ENCODE measurements around the gene MYMK. TPM values are rescaled to one million over a fixed set of nuclear protein-coding genes. Genes with fewer than 3 reads are reported as not detected.

Gene MYMK
- total RNA-seq, 1 donor from 2014 or later: not detected

DNA sequence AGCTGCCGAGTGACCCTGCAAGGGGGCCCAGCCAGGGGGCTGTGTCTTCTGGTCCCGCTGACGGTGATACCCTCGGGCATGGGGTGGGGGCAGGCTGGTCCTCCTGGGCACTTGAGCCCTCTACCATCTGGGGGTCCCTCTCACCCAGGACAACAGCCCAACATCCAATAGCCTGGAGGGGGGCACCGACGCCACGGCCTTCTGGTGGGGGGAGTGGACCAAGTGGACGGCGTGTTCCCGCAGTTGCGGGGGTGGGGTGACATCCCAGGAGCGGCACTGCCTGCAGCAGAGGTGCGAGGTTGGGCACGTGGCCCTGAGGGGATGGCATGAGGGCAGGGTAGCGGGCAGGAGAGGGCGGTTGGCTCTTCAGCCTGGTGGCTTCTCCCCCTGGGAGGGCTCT lies 12.5 kb upstream of the MYMK start:
- Mint-ChIP-seq H3K27me3 (peaks cover 34% of the 10 kb centered on the region), H3K4me1 (ENCODE audit: low read depth) (no peaks in the 10 kb centered on the region), H3K9me3 (ENCODE audit: low read depth) (no peaks in the 10 kb centered on the region), H3K4me3 (ENCODE audit: low read depth) (no peak overlapping the region), H3K36me3 (ENCODE audit: insufficient read depth) (no peaks in the 10 kb centered on the region), H3K27ac (no peak overlapping the region)
- DNase-seq (ENCODE audit: low spot score, unreplicated experiment): no peak
- TF ChIP-seq, protein P1, sequence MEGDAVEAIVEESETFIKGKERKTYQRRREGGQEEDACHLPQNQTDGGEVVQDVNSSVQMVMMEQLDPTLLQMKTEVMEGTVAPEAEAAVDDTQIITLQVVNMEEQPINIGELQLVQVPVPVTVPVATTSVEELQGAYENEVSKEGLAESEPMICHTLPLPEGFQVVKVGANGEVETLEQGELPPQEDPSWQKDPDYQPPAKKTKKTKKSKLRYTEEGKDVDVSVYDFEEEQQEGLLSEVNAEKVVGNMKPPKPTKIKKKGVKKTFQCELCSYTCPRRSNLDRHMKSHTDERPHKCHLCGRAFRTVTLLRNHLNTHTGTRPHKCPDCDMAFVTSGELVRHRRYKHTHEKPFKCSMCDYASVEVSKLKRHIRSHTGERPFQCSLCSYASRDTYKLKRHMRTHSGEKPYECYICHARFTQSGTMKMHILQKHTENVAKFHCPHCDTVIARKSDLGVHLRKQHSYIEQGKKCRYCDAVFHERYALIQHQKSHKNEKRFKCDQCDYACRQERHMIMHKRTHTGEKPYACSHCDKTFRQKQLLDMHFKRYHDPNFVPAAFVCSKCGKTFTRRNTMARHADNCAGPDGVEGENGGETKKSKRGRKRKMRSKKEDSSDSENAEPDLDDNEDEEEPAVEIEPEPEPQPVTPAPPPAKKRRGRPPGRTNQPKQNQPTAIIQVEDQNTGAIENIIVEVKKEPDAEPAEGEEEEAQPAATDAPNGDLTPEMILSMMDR (IDR thresholded peaks at IDR 0.05; ENCODE audit: unreplicated experiment): no peak

DNA sequence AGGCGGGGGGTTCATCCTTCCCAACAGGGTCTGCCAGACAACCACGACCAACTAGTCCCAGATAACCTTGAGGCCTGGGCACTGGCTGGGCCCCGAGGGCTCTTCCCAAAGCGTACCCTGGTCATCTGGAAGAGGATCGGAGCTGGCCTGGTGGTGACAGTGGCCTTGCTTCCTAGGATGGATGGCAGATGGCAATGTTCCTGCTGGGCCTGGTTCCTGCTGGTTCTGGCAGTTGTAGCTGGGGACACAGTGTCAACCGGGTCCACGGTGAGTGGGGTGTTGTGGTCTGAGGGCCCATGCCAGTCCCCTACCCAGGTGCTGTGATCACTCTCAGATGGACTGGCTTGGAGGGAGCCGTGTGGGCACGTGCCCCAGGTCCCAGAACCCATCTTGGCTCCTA lies 11.8 kb upstream of the MYMK start:
- H3K27me3 Mint-ChIP-seq: peaks cover 34% of the 10 kb centered on the region
- no peaks in the 10 kb centered on the region for H3K4me1 Mint-ChIP-seq (ENCODE audit: low read depth)
- no peak overlapping the region for H3K27ac Mint-ChIP-seq
- no peak overlapping the region for H3K4me3 Mint-ChIP-seq (ENCODE audit: low read depth)
- no peaks in the 10 kb centered on the region for H3K36me3 Mint-ChIP-seq (ENCODE audit: insufficient read depth)
- TF ChIP-seq, protein P1 (IDR thresholded peaks at IDR 0.05; ENCODE audit: unreplicated experiment): no peak
- DNase-seq (ENCODE audit: low spot score, unreplicated experiment): no peak
- no peaks in the 10 kb centered on the region for H3K9me3 Mint-ChIP-seq (ENCODE audit: low read depth)

DNA sequence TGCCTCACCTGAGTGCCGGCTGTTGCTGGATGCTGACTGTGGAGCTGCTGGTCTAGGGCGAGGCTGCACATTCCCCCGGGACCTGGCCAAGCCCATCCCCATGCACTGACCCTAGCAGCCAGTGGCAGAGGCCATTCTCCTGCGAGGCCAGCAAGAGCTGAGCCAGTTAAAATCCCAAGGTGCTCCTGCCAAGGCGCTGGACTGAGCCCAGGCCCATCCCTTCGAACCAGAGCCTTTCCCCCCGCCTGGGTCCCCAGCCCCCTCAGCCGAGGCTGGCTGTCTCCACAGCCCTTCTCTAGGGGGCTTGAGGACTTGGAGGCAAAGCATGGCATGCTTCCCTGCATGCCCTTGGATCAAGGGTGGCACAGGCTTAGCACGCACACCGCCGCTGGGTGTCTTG lies 11.3 kb upstream of the MYMK start:
- Mint-ChIP-seq H3K4me1 (ENCODE audit: low read depth) (no peaks in the 10 kb centered on the region), H3K27me3 (peaks cover 34% of the 10 kb centered on the region), H3K27ac (no peak overlapping the region), H3K9me3 (ENCODE audit: low read depth) (no peaks in the 10 kb centered on the region), H3K36me3 (ENCODE audit: insufficient read depth) (no peaks in the 10 kb centered on the region), H3K4me3 (ENCODE audit: low read depth) (no peak overlapping the region)
- no peak for DNase-seq (ENCODE audit: low spot score, unreplicated experiment)
- TF ChIP-seq, protein P1 (IDR thresholded peaks at IDR 0.05; ENCODE audit: unreplicated experiment): no peak

DNA sequence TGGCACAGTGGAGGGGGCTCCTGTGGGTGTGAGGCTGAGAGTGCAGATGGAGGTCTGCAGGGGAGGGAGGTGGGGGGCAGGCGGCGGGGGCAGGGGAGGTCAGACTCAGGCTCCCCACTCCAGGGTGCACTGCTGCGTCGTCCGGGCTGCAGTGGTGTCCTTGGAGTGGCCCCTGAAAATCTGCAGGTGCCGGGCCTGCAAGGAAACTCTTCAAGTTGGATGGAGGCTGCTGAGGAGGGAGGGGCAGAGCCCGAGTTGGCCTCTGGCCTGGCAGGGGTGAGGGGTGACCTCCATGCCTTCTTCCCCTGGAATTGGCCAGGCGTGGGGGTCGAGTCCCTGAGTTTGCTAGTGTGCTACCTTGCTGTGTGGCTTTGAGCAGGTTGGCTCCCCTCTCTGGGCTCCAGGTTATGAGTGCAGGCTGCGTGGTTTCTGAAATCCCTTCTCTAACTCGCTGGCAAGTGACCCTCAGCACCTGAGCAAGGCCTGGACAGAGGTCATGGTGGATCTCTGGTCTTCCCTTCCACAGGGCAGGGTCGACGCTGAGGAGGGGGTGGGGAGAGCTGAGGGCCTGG lies 10.6 kb upstream of the MYMK start:
- TF ChIP-seq, protein P1 (IDR thresholded peaks at IDR 0.05; ENCODE audit: unreplicated experiment): no peak
- H3K36me3 Mint-ChIP-seq (ENCODE audit: insufficient read depth): no peaks in the 10 kb centered on the region
- no peak for DNase-seq (ENCODE audit: low spot score, unreplicated experiment)
- no peak overlapping the region for H3K4me3 Mint-ChIP-seq (ENCODE audit: low read depth)
- H3K9me3 Mint-ChIP-seq (ENCODE audit: low read depth): no peaks in the 10 kb centered on the region
- no peak overlapping the region for H3K27ac Mint-ChIP-seq
- no peaks in the 10 kb centered on the region for H3K4me1 Mint-ChIP-seq (ENCODE audit: low read depth)
- H3K27me3 Mint-ChIP-seq: peaks cover 33% of the 10 kb centered on the region

DNA sequence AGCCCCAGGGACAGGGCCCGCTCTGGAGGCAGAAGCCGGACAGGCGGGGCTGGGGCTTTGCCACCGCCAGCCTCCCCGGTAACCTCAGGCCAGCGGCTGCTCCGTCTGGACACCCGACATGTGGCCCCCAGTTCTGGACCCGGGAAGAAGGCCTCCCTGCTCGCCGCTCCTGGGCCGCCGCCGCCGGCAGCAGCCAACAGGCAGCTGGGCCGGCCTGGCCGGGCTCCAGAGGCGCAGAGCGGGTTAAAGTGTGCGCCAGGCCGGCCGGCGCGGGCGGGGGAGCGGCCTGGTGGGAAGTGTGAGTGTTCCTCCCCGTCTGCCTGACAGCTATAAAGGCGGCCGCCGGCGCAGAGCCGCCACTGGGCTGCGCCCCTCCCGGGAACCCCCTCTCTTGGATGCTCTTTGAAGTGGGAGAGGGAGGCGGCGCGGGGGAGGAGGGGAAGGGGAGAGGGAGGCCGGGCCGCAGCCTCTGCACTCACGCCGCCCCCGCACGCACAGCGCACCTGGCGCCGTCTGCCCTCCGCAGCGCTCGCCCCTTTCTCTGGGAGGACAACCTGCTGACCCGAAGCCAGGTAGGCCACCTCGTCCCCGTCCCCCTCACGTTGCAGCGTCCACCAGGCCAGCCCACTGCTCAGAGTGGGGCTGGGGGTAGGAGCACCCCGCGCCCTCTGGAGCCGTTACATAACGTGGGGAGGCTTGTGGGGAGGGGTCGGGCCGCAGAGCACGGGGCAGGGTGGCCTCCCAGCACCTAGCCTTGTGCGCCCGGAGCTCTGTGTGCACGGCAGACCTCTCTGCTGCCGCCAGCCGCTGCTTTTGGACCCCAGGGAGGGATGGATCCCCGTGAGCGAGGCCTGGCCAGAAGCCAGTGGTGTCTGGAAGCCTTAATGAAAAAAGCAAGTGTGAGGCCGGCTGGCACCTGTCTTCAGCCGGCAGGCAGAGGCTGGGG lies 9.9 kb upstream of the MYMK start, which contains the start of gene ADAMTSL2:
ADAMTSL2 (plus strand) TSS at position 359 of the 946 bp plus-strand sequence. CDS start 2,009 bp downstream, outside the sequence.
- Mint-ChIP-seq H3K4me3 (ENCODE audit: low read depth) (no peak within 1 kb of the TSS), H3K36me3 (ENCODE audit: insufficient read depth) (no peaks in the 10 kb centered on the region), H3K27me3 (peaks cover 33% of the 10 kb centered on the region), H3K9me3 (ENCODE audit: low read depth) (no peaks in the 10 kb centered on the region), H3K4me1 (ENCODE audit: low read depth) (no peaks in the 10 kb centered on the region), H3K27ac (no peak within 1 kb of the TSS)
- TF ChIP-seq, protein P1 (IDR thresholded peaks at IDR 0.05; ENCODE audit: unreplicated experiment): no peak
- no peak for DNase-seq (ENCODE audit: low spot score, unreplicated experiment)
